Adrenal gland (tissue), 12 donors: Measurements from ENCODE around the gene SPATC1L. TPM values are rescaled to one million over a fixed set of nuclear protein-coding genes. Genes with fewer than 3 reads are reported as not detected.
A peak's percentile ranks its signal among the peaks of the same experiment; 100 is the strongest.

Experiments
- DNase-seq, 7 donors: peaks; one replicate each; pipeline ENCODE4 v3.0.0-alpha.2; 2019 to 2020
- H3K27ac ChIP-seq, 5 donors: fragments of 200-600 bp; sonication (generic) in 4 of 5; 1 replicate in 3 of 5; 2 replicates in 2 of 5; pipeline versions ENCODE4 v1.5.1 to v1.8.0; 2016 to 2020; ENCODE audit warnings: mild to moderate bottlenecking in 1 of 5
- H3K27me3 ChIP-seq: fragments of 200-600 bp; 2 replicates; pipeline ENCODE4 v1.8.0; 2021
- H3K36me3 ChIP-seq, 2 donors: fragments of 200-600 bp; replicated peaks in 1 of 2; 1 replicate in 1 of 2; 2 replicates in 1 of 2; pipeline versions ENCODE4 v1.5.1 to v1.8.0; 2018 to 2022
- H3K4me1 ChIP-seq, 2 donors: fragments of 200-600 bp; replicated peaks in 1 of 2; 1 replicate in 1 of 2; 2 replicates in 1 of 2; pipeline versions ENCODE4 v1.5.1 to v1.8.0; 2018 to 2021
- H3K4me3 ChIP-seq, 4 donors: fragments of 200-600 bp; sonication (generic) in 3 of 4; one replicate each; pipeline ENCODE4 v1.5.1; 2016 to 2018
- H3K9me3 ChIP-seq, 3 donors: fragments of 200-600 bp; sonication (generic) in 1 of 3; replicated peaks in 1 of 3; 1 replicate in 2 of 3; 2 replicates in 1 of 3; pipeline versions ENCODE4 v1.5.1 to v1.8.0; 2016 to 2021
- CTCF ChIP-seq, 6 experiments: fragments of 450-650 bp in 4 of 6; fragments of 200-600 bp in 2 of 6; sonication (generic) in 1 of 6; IDR thresholded peaks; 1 replicate in 5 of 6; 2 replicates in 1 of 6; pipeline versions ENCODE4 v1.5.1 to v1.8.0; 2016 to 2021; ENCODE audit warnings: antibody characterized with exemption in 6 of 6, mild to moderate bottlenecking in 2 of 6, moderate library complexity in 1 of 6
- POLR2A ChIP-seq, 2 donors: fragments of 450-650 bp; IDR thresholded peaks; one replicate each; pipeline ENCODE4 v1.6.1; 2017; ENCODE audit warnings: antibody characterized with exemption in 2 of 2, mild to moderate bottlenecking in 2 of 2, moderate library complexity in 1 of 2
- WGBS, 4 donors: extraction: QIAGEN DNeasy Blood & Tissue Kit in 2 of 4; methylation state at CpG; one replicate each; pipeline versions ENCODE4 v1.1.5 to v1.1.7; 2013 to 2017; 5-methylcytosine and 5-hydroxymethylcytosine counted together
- intact Hi-C, 2 donors: fragments of 100-400 bp; cut with DNase I; formaldehyde crosslinking; loops; one replicate each; pipeline versions ENCODE4 v1.14.1 to v1.15.0; 2022 to 2023
- polyA plus RNA-seq, 3 donors: library from polyadenylated mRNA; stranded (reverse); fragments of 200-250 nt in 2 of 3; fragments of 350-450 nt in 1 of 3; fragmentation: Illumina TruSeq in 1 of 3; extraction: RNeasy Lipid Tissue Mini Kit (QIAGEN cat#74804) in 1 of 3; gene quantifications; one replicate each; pipeline ENCODE4 v1.2.3, GENCODE V29; 2013 to 2014
- total RNA-seq, 9 donors: library from RNA; depleted of rRNA in 4 of 9; stranded (reverse); fragments of >200 nt in 4 of 9; fragments of 120-200 nt in 1 of 9; fragmentation: NEBNext Ultra II Directional in 1 of 9; extraction: Animal tissue kit (Norgen Biotek cat#: 25700) in 1 of 9; gene quantifications; one replicate each; pipeline versions ENCODE4 v1.1.0 to v1.2.4, GENCODE V29; 2013 to 2023
- donor health status: healthy with polysubstance abuse.
- donor health status: Bipolar disorder and iron deficiency.
- donor health status: DM: yes; HTN: yes; CAD: no.
- donor health status: DM: no; HTN: no; CAD: no.
- donor health status: DM: no; HTN: no; CAD: no.
- donor health status: DM: yes; HTN: yes; CAD: no.

The SPATC1L gene
- total and polyA plus RNA-seq, 12 donors, result 8.4 to 91.5 (median 25.3) TPM

DNA sequence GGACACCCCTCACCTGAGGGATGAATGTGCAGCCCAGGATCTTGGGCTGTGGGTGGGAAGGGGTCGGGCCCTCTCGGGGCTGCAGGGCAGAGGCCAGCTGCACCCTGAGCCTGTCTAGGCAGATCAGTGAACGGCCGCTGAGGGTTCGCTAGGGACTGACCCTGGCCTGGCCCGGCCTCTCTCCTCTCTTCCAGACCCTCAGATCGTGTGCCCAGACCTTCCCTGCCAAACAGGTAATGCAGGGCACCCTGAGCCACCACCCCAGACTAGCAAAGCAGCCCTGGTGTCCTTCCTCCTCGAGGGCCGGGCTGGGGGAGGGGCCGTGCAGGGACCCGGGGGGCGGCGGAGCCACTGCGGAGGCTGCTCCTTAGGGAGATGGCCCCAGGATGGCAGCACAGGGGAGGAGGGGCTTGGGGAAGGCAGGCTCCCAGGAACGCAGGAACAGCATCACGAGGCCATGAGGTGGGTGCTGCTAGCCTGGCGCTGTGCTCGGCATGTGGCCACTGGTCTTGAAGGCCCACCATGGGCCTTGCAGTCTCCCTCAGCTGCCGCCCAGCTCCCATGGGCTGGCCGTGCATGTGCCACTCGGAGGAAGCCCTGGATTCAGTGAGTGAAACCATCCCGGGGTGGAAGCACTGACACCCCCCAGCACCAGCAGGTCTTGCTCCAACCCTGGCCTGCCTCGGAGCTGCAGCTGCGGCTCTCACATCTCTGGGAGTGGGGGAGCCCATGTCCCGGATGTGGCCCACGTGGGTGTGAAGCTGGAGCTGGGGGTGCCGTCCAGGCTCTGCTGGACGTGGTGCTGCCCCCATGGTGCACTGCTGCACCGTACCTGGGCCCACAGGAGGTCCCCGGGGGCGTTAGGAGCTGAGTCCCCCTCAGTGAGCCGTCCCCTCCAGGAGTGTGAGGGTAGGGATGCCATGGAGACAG, 57.7 kb downstream of the SPATC1L start:
- no peak overlapping the region for H3K4me3 ChIP-seq
- DNase-seq, result peak in 5 of 7 donors; percentile 4 to 17 (median 11)
- H3K36me3 ChIP-seq, result peaks cover 0 to 11% of the 10 kb centered on the region in 2 donors
- no peaks in the 10 kb centered on the region for H3K4me1 ChIP-seq
- TF ChIP-seq CTCF (IDR thresholded peaks at IDR 0.05) (no peak), POLR2A (IDR thresholded peaks at IDR 0.05) (no peak)
- no peaks in the 10 kb centered on the region for H3K9me3 ChIP-seq
- WGBS, 4 donors, result 82 to 86% (median 84%) methylated on average over 13 to 32 of the region's 32 CpGs
- intact Hi-C loops, result no loop called here
- no peaks in the 10 kb centered on the region for H3K27me3 ChIP-seq
- no peak overlapping the region for H3K27ac ChIP-seq

DNA sequence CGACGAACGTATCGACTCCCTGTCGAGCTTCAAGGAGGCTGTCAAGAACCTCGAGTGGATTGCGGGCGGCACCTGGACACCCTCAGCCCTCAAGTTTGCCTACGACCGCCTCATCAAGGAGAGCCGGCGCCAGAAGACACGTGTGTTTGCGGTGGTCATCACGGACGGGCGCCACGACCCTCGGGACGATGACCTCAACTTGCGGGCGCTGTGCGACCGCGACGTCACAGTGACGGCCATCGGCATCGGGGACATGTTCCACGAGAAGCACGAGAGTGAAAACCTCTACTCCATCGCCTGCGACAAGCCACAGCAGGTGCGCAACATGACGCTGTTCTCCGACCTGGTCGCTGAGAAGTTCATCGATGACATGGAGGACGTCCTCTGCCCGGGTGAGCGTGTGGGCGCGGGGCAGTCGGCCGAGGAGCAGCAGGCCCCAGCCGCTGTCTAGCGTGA, 58.4 kb downstream of the SPATC1L start:
- intact Hi-C loops, result no loop called here
- Histone ChIP-seq H3K36me3 (peaks cover 0 to 18% of the 10 kb centered on the region in 2 donors), H3K4me1 (no peaks in the 10 kb centered on the region), H3K9me3 (no peaks in the 10 kb centered on the region), H3K4me3 (no peak overlapping the region), H3K27ac (no peak overlapping the region), H3K27me3 (no peaks in the 10 kb centered on the region)
- peak in 4 of 7 donors; percentile 6 to 17 (median 11) for DNase-seq
- no peak for TF ChIP-seq CTCF (IDR thresholded peaks at IDR 0.05)
- TF ChIP-seq POLR2A (IDR thresholded peaks at IDR 0.05), result no peak
- 86 to 90% (median 87%) methylated on average over 32 to 47 of the region's 47 CpGs for WGBS, 4 donors

DNA sequence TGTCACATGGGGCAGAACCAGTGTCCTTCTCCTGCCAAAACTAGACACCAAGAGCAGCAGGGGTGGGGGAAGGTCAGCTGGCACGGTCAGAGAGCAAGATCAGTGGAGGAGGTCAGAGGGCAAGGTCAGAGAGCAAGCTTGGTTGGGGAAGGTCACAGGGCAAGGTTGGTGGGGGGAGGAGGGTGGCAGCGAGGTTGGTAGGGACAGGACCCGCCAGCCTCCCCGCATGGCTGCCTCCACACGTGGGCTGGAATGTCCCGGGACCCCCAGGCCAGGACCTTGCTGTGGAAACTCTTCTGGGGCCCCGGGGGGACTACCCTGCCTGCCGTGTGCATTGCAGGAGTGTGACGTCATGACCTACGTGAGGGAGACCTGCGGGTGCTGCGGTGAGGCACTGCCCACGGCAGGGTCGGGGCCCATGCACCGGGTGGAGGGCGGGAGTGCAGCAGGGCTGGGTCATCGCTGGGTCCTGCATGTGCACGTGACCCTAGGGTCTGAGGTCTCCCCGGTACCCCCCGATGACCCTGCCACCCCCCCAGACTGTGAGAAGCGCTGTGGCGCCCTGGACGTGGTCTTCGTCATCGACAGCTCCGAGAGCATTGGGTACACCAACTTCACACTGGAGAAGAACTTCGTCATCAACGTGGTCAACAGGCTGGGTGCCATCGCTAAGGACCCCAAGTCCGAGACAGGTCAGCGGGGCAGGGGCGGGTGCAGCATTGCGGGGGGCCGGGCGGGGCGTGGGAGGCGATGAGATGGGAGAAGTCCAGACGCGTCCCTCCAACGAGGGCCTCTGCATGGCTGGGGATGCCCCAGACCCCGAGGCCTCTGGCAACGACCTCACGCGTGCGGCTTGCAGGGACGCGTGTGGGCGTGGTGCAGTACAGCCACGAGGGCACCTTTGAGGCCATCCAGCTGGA, 59.1 kb downstream of the SPATC1L start:
- intact Hi-C loops, result no loop called here

More for the DNA sequence above, 59.1 kb downstream of the SPATC1L start:
- Histone ChIP-seq H3K4me3 (no peak overlapping the region), H3K4me1 (no peaks in the 10 kb centered on the region), H3K36me3 (peaks cover 0 to 21% of the 10 kb centered on the region in 2 donors), H3K27ac (no peak overlapping the region), H3K9me3 (no peaks in the 10 kb centered on the region), H3K27me3 (no peaks in the 10 kb centered on the region)
- TF ChIP-seq POLR2A (IDR thresholded peaks at IDR 0.05), result no peak
- TF ChIP-seq CTCF (IDR thresholded peaks at IDR 0.05), result no peak
- DNase-seq, result peak in 6 of 7 donors; percentile 1 to 20 (median 8)
- 87 to 93% (median 89%) methylated on average over 28 to 49 of the region's 49 CpGs for WGBS, 4 donors
